Calu3 (cell line): Measurements from ENCODE around the gene LCN10. TPM values are rescaled to one million over a fixed set of nuclear protein-coding genes. Genes with fewer than 3 reads are reported as not detected.

Experiments used
- BruUV-seq: library from RNA; stranded (reverse); fragments of 400-500 nt; replicated peaks from 2 replicates; lab custom pipeline; 2021; lab: Mats Ljungman, UMichigan
- CTCF ChIA-PET: fragments of 300-600 bp; sonication (Branson Sonifier 250); formaldehyde crosslinking; loops from one replicate; lab custom pipeline; 2022; ENCODE audit warnings: antibody characterized with exemption; lab: Charles Lee
- DNase-seq: peaks from one replicate; pipeline ENCODE4 v3.0.0; 2022
- H3K27ac Mint-ChIP-seq: one replicate; pipeline ENCODE4 v1.8.0; 2022; ENCODE audit warnings: mixed read lengths; ENCODE audit not compliant: unreplicated experiment
- H3K27me3 Mint-ChIP-seq: one replicate; pipeline ENCODE4 v1.8.0; 2022; ENCODE audit warnings: mixed read lengths; ENCODE audit not compliant: unreplicated experiment
- H3K36me3 Mint-ChIP-seq: one replicate; pipeline ENCODE4 v1.8.0; 2022; ENCODE audit warnings: mild to moderate bottlenecking, moderate library complexity, mixed read lengths; ENCODE audit not compliant: insufficient read depth, unreplicated experiment
- H3K4me1 Mint-ChIP-seq: one replicate; pipeline ENCODE4 v1.8.0; 2022; ENCODE audit warnings: mild to moderate bottlenecking, low read depth, mixed read lengths; ENCODE audit not compliant: unreplicated experiment
- H3K4me3 Mint-ChIP-seq: one replicate; pipeline ENCODE4 v1.8.0; 2022; ENCODE audit warnings: mild to moderate bottlenecking, low read depth, moderate library complexity, mixed read lengths; ENCODE audit not compliant: unreplicated experiment
- H3K9me3 Mint-ChIP-seq: one replicate; pipeline ENCODE4 v1.8.0; 2022; ENCODE audit warnings: low read depth, mixed read lengths; ENCODE audit not compliant: unreplicated experiment
- CTCF ChIP-seq: fragments of 200-600 bp; IDR thresholded peaks from one replicate; pipeline ENCODE4 v1.8.0; 2022; ENCODE audit warnings: antibody characterized with exemption; ENCODE audit not compliant: unreplicated experiment
- intact Hi-C: fragments of 100-400 bp; cut with micrococcal nuclease; formaldehyde crosslinking; loops from one replicate; pipeline ENCODE4 v1.10.0; 2022; ENCODE audit not compliant: unreplicated experiment
- total RNA-seq: library from RNA; stranded (reverse); gene quantifications from 2 replicates; pipeline ENCODE4 v1.2.3, GENCODE V29; 2022

Gene LCN10
- total RNA-seq, 1 experiment from 2014 or later, result 0.33 TPM

GRCh38 chr9:136720898-136721338, 21.8 kb downstream of the LCN10 start:
- peaks cover 40% of the 10 kb centered on the region for H3K36me3 Mint-ChIP-seq
- no peak for DNase-seq
- no peak overlapping the region for H3K27ac Mint-ChIP-seq

GRCh38 chr9:136720251-136720897, 22.4 kb downstream of the LCN10 start:
- no peak for TF ChIP-seq CTCF
- no TSS peak for BruUV-seq
- peaks cover 34% of the 10 kb centered on the region for H3K36me3 Mint-ChIP-seq
- no peaks in the 10 kb centered on the region for H3K4me1 Mint-ChIP-seq
- H3K9me3 Mint-ChIP-seq, result no peaks in the 10 kb centered on the region
- no peak overlapping the region for H3K4me3 Mint-ChIP-seq
- peaks cover 11% of the 10 kb centered on the region for H3K27me3 Mint-ChIP-seq
- no peak for DNase-seq
- CTCF ChIA-PET, result interaction anchor here (0.7 kb wide), 1 partner anchor 77 kb away, joined by 5 read pairs; no protein-coding TSS in a partner anchor
- H3K27ac Mint-ChIP-seq, result no peak overlapping the region
- intact Hi-C loops, result no loop called here

More at GRCh38 chr9:136720898-136721338, 21.8 kb downstream of the LCN10 start:
- TF ChIP-seq CTCF, result no peak
- H3K4me3 Mint-ChIP-seq, result no peak overlapping the region
- no TSS peak for BruUV-seq
- no peaks in the 10 kb centered on the region for H3K9me3 Mint-ChIP-seq
- H3K27me3 Mint-ChIP-seq, result peaks cover 6% of the 10 kb centered on the region
- CTCF ChIA-PET, result no interaction called here
- no peaks in the 10 kb centered on the region for H3K4me1 Mint-ChIP-seq
- intact Hi-C loops, result no loop called here

- BruUV-seq, result no TSS peak
- Mint-ChIP-seq H3K4me3 (no peak overlapping the region), H3K9me3 (no peaks in the 10 kb centered on the region), H3K27me3 (peaks cover 12% of the 10 kb centered on the region), H3K27ac (no peak overlapping the region), H3K36me3 (peaks cover 27% of the 10 kb centered on the region), H3K4me1 (no peaks in the 10 kb centered on the region)
- DNase-seq, result peak; percentile 32
- no peak for TF ChIP-seq CTCF
- intact Hi-C loops, result no loop called here
- CTCF ChIA-PET, result no interaction called here
Measured at GRCh38 chr9:136719195-136719880, 23.4 kb downstream of the LCN10 start.

GRCh38 chr9:136718345-136719194, 24.2 kb downstream of the LCN10 start:
- intact Hi-C loops, result no loop called here
- TF ChIP-seq CTCF, result no peak
- H3K36me3 Mint-ChIP-seq, result peaks cover 20% of the 10 kb centered on the region
- no peak overlapping the region for H3K27ac Mint-ChIP-seq
- BruUV-seq, result no TSS peak
- peaks cover 12% of the 10 kb centered on the region for H3K27me3 Mint-ChIP-seq
- CTCF ChIA-PET, result no interaction called here
- DNase-seq, result no peak
- no peak overlapping the region for H3K4me3 Mint-ChIP-seq
- H3K4me1 Mint-ChIP-seq, result no peaks in the 10 kb centered on the region
- no peaks in the 10 kb centered on the region for H3K9me3 Mint-ChIP-seq
